Central memory CD4-positive, alpha-beta T cell (primary cell): Measurements from ENCODE around the gene PTMS.

Experiments used
- DNase-seq: peaks from one replicate; pipeline ENCODE4 v3.0.0; 2022

The PTMS gene

GRCh38 chr12:6772726-6773589, 6.8 kb downstream of the PTMS start:
- no peak for DNase-seq

- no peak for DNase-seq
Observed at GRCh38 chr12:6773590-6774351, 7.6 kb downstream of the PTMS start.

- peak; percentile 46 for DNase-seq
Observed at GRCh38 chr12:6774499-6775062, 8.4 kb downstream of the PTMS start.

GRCh38 chr12:6775185-6776174, 9.3 kb downstream of the PTMS start:
- no peak for DNase-seq

- DNase-seq: no peak
Observed at GRCh38 chr12:6777386-6777785, 11.2 kb downstream of the PTMS start.

GRCh38 chr12:6778217-6778573, 12.0 kb downstream of the PTMS start:
- no peak for DNase-seq

GRCh38 chr12:6778574-6779550, 12.7 kb downstream of the PTMS start:
- DNase-seq: peak; percentile 81

- DNase-seq: no peak
Observed at GRCh38 chr12:6779708-6780432, 13.7 kb downstream of the PTMS start.

- no peak for DNase-seq
Observed at GRCh38 chr12:6780573-6780972, 14.4 kb downstream of the PTMS start.

- no peak for DNase-seq
Observed at GRCh38 chr12:6782119-6782518, 16.0 kb downstream of the PTMS start.

- DNase-seq: no peak
Observed at GRCh38 chr12:6782850-6783566, 16.8 kb downstream of the PTMS start.

- no peak for DNase-seq
Observed at GRCh38 chr12:6783828-6784227, 17.7 kb downstream of the PTMS start.

GRCh38 chr12:6784296-6784695, 18.1 kb downstream of the PTMS start:
- DNase-seq: no peak

- no peak for DNase-seq
Observed at GRCh38 chr12:6784761-6785160, 18.6 kb downstream of the PTMS start.

- peak; percentile 72 for DNase-seq
Observed at GRCh38 chr12:6786416-6787094, 20.4 kb downstream of the PTMS start.

GRCh38 chr12:6787309-6787708, 21.1 kb downstream of the PTMS start:
- no peak for DNase-seq

- peak; percentile 77 for DNase-seq
Observed at GRCh38 chr12:6788972-6789924, 23.1 kb downstream of the PTMS start, which contains the start of gene CD4. TSS of gene CD4 (plus strand) at chr12:6789528. CDS start at chr12:6800139, 10,611 bp downstream.
